HG02763 (cell line): ENCODE data around the gene TMEM151A.
A peak's percentile ranks its signal among the peaks of the same experiment; 100 is the strongest.
"Not testable (repeated sequence)": the region's sequence is repeated elsewhere in the genome, so short reads cannot be mapped to it uniquely, and the experiment has no call there.

ENCODE experiments used
- ATAC-seq: cut with Tn5 transposase; IDR thresholded peaks from one replicate; pipeline ENCODE4 v1.9.1; 2021; ENCODE audit warnings: mild to moderate bottlenecking, moderate library complexity; ENCODE audit not compliant: unreplicated experiment

TMEM151A gene

GRCh38 chr11:66267039-66267378, 24.7 kb upstream of the TMEM151A start:
- no peak for ATAC-seq

- ATAC-seq: peak; percentile 50
These were observed 24.1 kb upstream of the TMEM151A start for GRCh38 chr11:66267379-66268243.

- ATAC-seq: peak; percentile 73
These were observed 23.3 kb upstream of the TMEM151A start, which contains the start of gene RAB1B for GRCh38 chr11:66268244-66268951. Gene RAB1B, plus strand, starts transcription at chr11:66268639. Its CDS starts 41 bp downstream, at chr11:66268680.

GRCh38 chr11:66268952-66269905, 22.5 kb upstream of the TMEM151A start:
- no peak for ATAC-seq

- no peak for ATAC-seq
These were observed 19.9 kb upstream of the TMEM151A start for GRCh38 chr11:66271816-66272215.

- ATAC-seq: no peak
These were observed 19.1 kb upstream of the TMEM151A start for GRCh38 chr11:66272596-66272995.

- ATAC-seq: no peak
These were observed 17.5 kb upstream of the TMEM151A start for GRCh38 chr11:66274219-66274618.

- no peak for ATAC-seq
These were observed 16.3 kb upstream of the TMEM151A start for GRCh38 chr11:66275396-66275795.

- no peak for ATAC-seq
These were observed 15.6 kb upstream of the TMEM151A start for GRCh38 chr11:66275984-66276612.

- not testable (repeated sequence) for ATAC-seq
These were observed 15.1 kb upstream of the TMEM151A start for GRCh38 chr11:66276619-66277018.

GRCh38 chr11:66277064-66277463, 14.6 kb upstream of the TMEM151A start:
- ATAC-seq: not testable (repeated sequence)

- ATAC-seq: no peak
These were observed 14.0 kb upstream of the TMEM151A start, which contains the start of gene CNIH2 for GRCh38 chr11:66277471-66278362. Gene CNIH2, plus strand, starts transcription at chr11:66278175. Its CDS starts 282 bp downstream, at chr11:66278457.

- ATAC-seq: no peak
These were observed 13.2 kb upstream of the TMEM151A start for GRCh38 chr11:66278363-66279091.

GRCh38 chr11:66279092-66279734, 12.5 kb upstream of the TMEM151A start:
- ATAC-seq: no peak

GRCh38 chr11:66280428-66280827, 11.3 kb upstream of the TMEM151A start:
- ATAC-seq: no peak

- no peak for ATAC-seq
These were observed 10.7 kb upstream of the TMEM151A start for GRCh38 chr11:66281001-66281400.

- ATAC-seq: no peak
These were observed 9.8 kb upstream of the TMEM151A start for GRCh38 chr11:66281776-66282467.
